ENCODE results near the gene TUBG2. TPM values are rescaled to one million over a fixed set of nuclear protein-coding genes. Genes with fewer than 3 reads are reported as not detected.
A peak's percentile ranks its signal among the peaks of the same experiment; 100 is the strongest.

Gene TUBG2
- total RNA-seq, 1 experiment from 2014 or later, result 20.4 TPM

DNA sequence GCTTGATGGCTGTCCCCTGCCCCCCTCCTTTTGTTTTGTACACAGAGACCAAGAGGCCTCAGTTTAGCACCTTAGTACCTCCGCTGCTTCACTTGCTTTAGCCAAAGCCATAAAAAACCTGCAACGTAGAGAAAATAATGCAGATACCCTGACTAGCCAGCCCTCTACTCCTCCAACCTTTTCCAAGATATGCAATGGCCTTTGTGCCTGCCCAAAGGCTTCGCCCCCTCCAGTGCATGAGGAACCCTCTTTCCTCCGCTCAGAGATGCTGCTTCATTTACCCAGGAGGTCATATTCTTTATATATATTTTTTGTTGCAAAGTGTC lies 40.3 kb downstream of the TUBG2 start:
- Histone ChIP-seq H2BK20ac (ENCODE audit: low read depth, low read length, poor library complexity, severe bottlenecking) (no peak overlapping the region), H2BK5ac (ENCODE audit: insufficient read length, low read length) (no peak overlapping the region), H3K79me2 (ENCODE audit: insufficient read depth, low read length) (no peaks in the 10 kb centered on the region), H3K9ac (ENCODE audit: extremely low read depth, insufficient read length, low read length) (no peak overlapping the region), H3T11ph (ENCODE audit: low read length) (no peak overlapping the region), H3K4me1 (ENCODE audit: insufficient read depth, low read length) (no peaks in the 10 kb centered on the region), H2BK120ac (ENCODE audit: low read depth, low read length, poor library complexity, severe bottlenecking) (no peak overlapping the region), H2BK12ac (ENCODE audit: insufficient read length, low read depth, low read length) (no peak overlapping the region), H3K4me2 (ENCODE audit: insufficient read depth, insufficient read length, low read length) (no peak overlapping the region), H3K9me3 (ENCODE audit: control insufficient read depth, low read depth, low read length) (no peaks in the 10 kb centered on the region), H3K56ac (ENCODE audit: insufficient read length, low read depth, low read length) (no peak overlapping the region), H3K14ac (ENCODE audit: insufficient read depth, low read length) (no peak overlapping the region), H3K27ac (ENCODE audit: insufficient read length, low read depth, low read length) (no peak overlapping the region), H3K4ac (ENCODE audit: low read depth, low read length) (no peak overlapping the region), H3K27me3 (ENCODE audit: insufficient read depth, low read length) (no peaks in the 10 kb centered on the region), H2AFZ (ENCODE audit: low read length) (no peak overlapping the region), H4K5ac (ENCODE audit: insufficient read length, low read depth, low read length) (no peak overlapping the region), H4K91ac (ENCODE audit: insufficient read length, low read depth, low read length) (no peak overlapping the region), H3K18ac (ENCODE audit: insufficient read length, low read depth, low read length) (no peak overlapping the region), H3K79me1 (ENCODE audit: insufficient read depth, low read depth, low read length, poor library complexity, severe bottlenecking) (no peaks in the 10 kb centered on the region), H3K23ac (ENCODE audit: insufficient read length, low read depth, low read length) (no peak overlapping the region), H4K20me1 (ENCODE audit: control insufficient read depth, insufficient read depth, insufficient read length) (no peaks in the 10 kb centered on the region), H4K8ac (replicated peaks; ENCODE audit: insufficient read length, low read depth, low read length) (no peak overlapping the region), H2AK5ac (ENCODE audit: insufficient read length, low read length) (no peak overlapping the region), H2BK15ac (ENCODE audit: low read depth, low read length) (no peak overlapping the region), H3K23me2 (ENCODE audit: insufficient read length, low read depth, low read length, poor library complexity, severe bottlenecking) (no peaks in the 10 kb centered on the region)
- no peaks in the 10 kb centered on the region for H3K9me3 Mint-ChIP-seq
- TF ChIP-seq, protein P1, sequence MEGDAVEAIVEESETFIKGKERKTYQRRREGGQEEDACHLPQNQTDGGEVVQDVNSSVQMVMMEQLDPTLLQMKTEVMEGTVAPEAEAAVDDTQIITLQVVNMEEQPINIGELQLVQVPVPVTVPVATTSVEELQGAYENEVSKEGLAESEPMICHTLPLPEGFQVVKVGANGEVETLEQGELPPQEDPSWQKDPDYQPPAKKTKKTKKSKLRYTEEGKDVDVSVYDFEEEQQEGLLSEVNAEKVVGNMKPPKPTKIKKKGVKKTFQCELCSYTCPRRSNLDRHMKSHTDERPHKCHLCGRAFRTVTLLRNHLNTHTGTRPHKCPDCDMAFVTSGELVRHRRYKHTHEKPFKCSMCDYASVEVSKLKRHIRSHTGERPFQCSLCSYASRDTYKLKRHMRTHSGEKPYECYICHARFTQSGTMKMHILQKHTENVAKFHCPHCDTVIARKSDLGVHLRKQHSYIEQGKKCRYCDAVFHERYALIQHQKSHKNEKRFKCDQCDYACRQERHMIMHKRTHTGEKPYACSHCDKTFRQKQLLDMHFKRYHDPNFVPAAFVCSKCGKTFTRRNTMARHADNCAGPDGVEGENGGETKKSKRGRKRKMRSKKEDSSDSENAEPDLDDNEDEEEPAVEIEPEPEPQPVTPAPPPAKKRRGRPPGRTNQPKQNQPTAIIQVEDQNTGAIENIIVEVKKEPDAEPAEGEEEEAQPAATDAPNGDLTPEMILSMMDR (conservative IDR thresholded peaks at IDR 0.05), result no peak
- H3K27ac Mint-ChIP-seq, result peak overlapping the region in 1 of 3 experiments; percentile 81; a peak in 3 of 7 replicates
- WGBS (ENCODE audit: extremely low coverage, insufficient read length, low lambda C conversion rate), result no CpG with 5 or more reads among the region's 4 CpGs
- peaks cover 10 to 44% (median 28%) of the 10 kb centered on the region in 3 experiments; a peak in 6 of 7 replicates for H3K36me3 Mint-ChIP-seq (ENCODE audit: insufficient read depth in 1 of 3, low read depth in 3 of 3)
- no peaks in the 10 kb centered on the region for H3K27me3 Mint-ChIP-seq (ENCODE audit: low read depth)
- no peak overlapping the region for H3K4me3 Mint-ChIP-seq
- no peak for DNase-seq
- H3K4me1 Mint-ChIP-seq, result peaks cover 8 to 25% of the 10 kb centered on the region in 2 experiments

Data from H9 (cell line).